Neural crest cell (in vitro differentiated cells): Measurements from ENCODE around the gene SIGLEC11. TPM values are rescaled to one million over a fixed set of nuclear protein-coding genes. Genes with fewer than 3 reads are reported as not detected.

Source experiments
- DNase-seq: peaks from one replicate; pipeline ENCODE4 v3.0.0; 2021; ENCODE audit warnings: low read depth, mixed read lengths, low spot score
- H3K27ac Mint-ChIP-seq: one replicate; pipeline ENCODE4 v1.8.0; 2021; ENCODE audit warnings: mild to moderate bottlenecking, mixed read lengths; ENCODE audit not compliant: unreplicated experiment
- H3K27me3 Mint-ChIP-seq: 2 replicates; pipeline ENCODE4 v1.8.0; 2021; ENCODE audit warnings: low read depth, mild to moderate bottlenecking, mixed read lengths
- H3K36me3 Mint-ChIP-seq: 2 replicates; pipeline ENCODE4 v1.8.0; 2021; ENCODE audit warnings: low read depth, mild to moderate bottlenecking, mixed read lengths
- H3K4me1 Mint-ChIP-seq: 2 replicates; pipeline ENCODE4 v1.8.0; 2021; ENCODE audit warnings: mixed read lengths
- H3K4me3 Mint-ChIP-seq: one replicate; pipeline ENCODE4 v1.8.0; 2021; ENCODE audit warnings: mild to moderate bottlenecking, mixed read lengths
- H3K9me3 Mint-ChIP-seq: 2 replicates; pipeline ENCODE4 v1.8.0; 2021; ENCODE audit warnings: mixed read lengths
- total RNA-seq: library from RNA; stranded (reverse); gene quantifications from 2 replicates; pipeline ENCODE4 v1.2.1, GENCODE V29; 2021
- TF ChIP-seq, protein P1 (sequence below): fragments of 200-600 bp; sonication (generic); conservative IDR thresholded peaks from 2 replicates; pipeline ENCODE4 v1.5.0; 2021; ENCODE audit warnings: antibody characterized with exemption, mild to moderate bottlenecking

The SIGLEC11 gene
- total RNA-seq, 1 donor from 2014 or later, result not detected

DNA sequence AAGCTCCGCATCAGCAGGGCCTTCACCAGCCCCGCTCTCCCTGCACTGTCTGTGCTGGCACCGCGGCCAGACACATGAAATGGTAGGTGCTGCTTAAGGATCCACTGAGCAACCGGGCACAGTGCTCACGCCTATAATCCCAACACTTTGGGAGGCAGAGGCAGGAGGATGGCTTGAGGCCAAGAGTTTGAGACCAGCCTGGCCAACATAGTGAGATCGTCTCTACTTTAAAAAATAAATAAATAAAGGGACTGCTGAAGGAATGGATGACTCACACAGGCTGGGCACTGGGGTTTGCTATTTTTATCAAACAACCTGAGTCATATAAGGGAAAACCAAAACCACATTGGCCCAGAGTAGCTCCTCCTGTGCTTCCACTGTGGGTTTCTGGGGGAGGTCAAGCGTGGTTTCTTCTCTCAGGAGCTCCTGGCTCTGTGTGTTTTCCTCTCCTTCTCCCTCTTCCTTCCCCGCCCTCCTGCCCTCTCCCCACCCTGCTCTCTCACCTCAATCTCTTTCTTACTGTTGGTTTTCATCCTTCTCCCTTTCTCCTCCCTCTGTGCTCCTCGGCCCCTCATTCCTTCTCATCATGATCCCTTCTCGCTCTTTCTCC is 42.9 kb upstream of the SIGLEC11 start:
- no peak for DNase-seq
- no peaks in the 10 kb centered on the region for H3K9me3 Mint-ChIP-seq
- no peaks in the 10 kb centered on the region for H3K4me1 Mint-ChIP-seq
- no peak overlapping the region for H3K27ac Mint-ChIP-seq
- no peaks in the 10 kb centered on the region for H3K36me3 Mint-ChIP-seq
- H3K4me3 Mint-ChIP-seq, result no peak overlapping the region
- no peaks in the 10 kb centered on the region for H3K27me3 Mint-ChIP-seq
- TF ChIP-seq, protein P1, sequence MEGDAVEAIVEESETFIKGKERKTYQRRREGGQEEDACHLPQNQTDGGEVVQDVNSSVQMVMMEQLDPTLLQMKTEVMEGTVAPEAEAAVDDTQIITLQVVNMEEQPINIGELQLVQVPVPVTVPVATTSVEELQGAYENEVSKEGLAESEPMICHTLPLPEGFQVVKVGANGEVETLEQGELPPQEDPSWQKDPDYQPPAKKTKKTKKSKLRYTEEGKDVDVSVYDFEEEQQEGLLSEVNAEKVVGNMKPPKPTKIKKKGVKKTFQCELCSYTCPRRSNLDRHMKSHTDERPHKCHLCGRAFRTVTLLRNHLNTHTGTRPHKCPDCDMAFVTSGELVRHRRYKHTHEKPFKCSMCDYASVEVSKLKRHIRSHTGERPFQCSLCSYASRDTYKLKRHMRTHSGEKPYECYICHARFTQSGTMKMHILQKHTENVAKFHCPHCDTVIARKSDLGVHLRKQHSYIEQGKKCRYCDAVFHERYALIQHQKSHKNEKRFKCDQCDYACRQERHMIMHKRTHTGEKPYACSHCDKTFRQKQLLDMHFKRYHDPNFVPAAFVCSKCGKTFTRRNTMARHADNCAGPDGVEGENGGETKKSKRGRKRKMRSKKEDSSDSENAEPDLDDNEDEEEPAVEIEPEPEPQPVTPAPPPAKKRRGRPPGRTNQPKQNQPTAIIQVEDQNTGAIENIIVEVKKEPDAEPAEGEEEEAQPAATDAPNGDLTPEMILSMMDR, result no peak

GRCh38 chr19:50003254-50003788 is 42.3 kb upstream of the SIGLEC11 start:
- Mint-ChIP-seq H3K4me1 (no peaks in the 10 kb centered on the region), H3K9me3 (no peaks in the 10 kb centered on the region), H3K27ac (no peak overlapping the region), H3K27me3 (no peaks in the 10 kb centered on the region), H3K36me3 (no peaks in the 10 kb centered on the region), H3K4me3 (no peak overlapping the region)
- TF ChIP-seq, protein P1, result no peak
- DNase-seq, result no peak

DNA sequence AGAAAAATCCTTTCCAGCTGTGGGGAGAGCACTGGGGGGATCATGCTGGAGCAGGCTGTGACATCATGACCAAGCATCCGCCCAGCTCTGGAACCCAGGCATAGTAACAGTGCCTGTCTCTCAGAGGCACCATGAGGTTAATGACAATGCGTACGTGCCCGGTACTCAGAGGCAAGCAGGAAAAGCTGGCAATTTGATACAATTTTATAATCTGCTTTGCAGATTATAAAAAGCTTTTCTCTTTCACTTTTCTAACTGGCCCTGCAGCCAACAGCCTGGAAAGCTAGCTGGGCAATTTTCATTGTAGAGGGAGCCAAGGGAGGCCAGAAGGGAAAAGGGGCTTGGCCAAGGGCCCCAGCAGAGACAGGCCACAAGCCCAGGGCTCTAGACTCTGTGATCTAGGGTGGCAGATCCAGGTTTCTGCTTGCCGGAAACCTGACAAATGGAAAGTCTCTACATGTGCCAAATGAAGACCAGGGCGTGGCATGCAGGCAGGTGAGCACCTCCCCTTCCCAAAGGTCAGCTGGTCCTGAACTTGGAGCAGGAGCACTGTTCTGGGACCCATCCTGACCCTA is 41.5 kb upstream of the SIGLEC11 start:
- H3K4me3 Mint-ChIP-seq, result no peak overlapping the region
- no peaks in the 10 kb centered on the region for H3K36me3 Mint-ChIP-seq
- H3K27me3 Mint-ChIP-seq, result no peaks in the 10 kb centered on the region
- no peaks in the 10 kb centered on the region for H3K4me1 Mint-ChIP-seq
- no peak overlapping the region for H3K27ac Mint-ChIP-seq
- no peak for DNase-seq
- no peaks in the 10 kb centered on the region for H3K9me3 Mint-ChIP-seq
- TF ChIP-seq, protein P1, result no peak

- Mint-ChIP-seq H3K27ac (no peak overlapping the region), H3K4me1 (no peaks in the 10 kb centered on the region), H3K36me3 (no peaks in the 10 kb centered on the region), H3K9me3 (no peaks in the 10 kb centered on the region), H3K27me3 (no peaks in the 10 kb centered on the region), H3K4me3 (no peak overlapping the region)
- DNase-seq, result no peak
- TF ChIP-seq, protein P1, result no peak
Observed at GRCh38 chr19:50001775-50002174, 40.8 kb upstream of the SIGLEC11 start.

GRCh38 chr19:50000841-50001557 is 40.0 kb upstream of the SIGLEC11 start:
- no peaks in the 10 kb centered on the region for H3K36me3 Mint-ChIP-seq
- no peak overlapping the region for H3K27ac Mint-ChIP-seq
- no peak for DNase-seq
- H3K4me3 Mint-ChIP-seq, result no peak overlapping the region
- no peaks in the 10 kb centered on the region for H3K9me3 Mint-ChIP-seq
- H3K4me1 Mint-ChIP-seq, result no peaks in the 10 kb centered on the region
- TF ChIP-seq, protein P1, result no peak
- H3K27me3 Mint-ChIP-seq, result no peaks in the 10 kb centered on the region
